ENCODE measurements around the gene ZNF74. TPM values are rescaled to one million over a fixed set of nuclear protein-coding genes. Genes with fewer than 3 reads are reported as not detected.

ZNF74 gene
- total RNA-seq, 1 experiment from 2014 or later, result 34.3 TPM

DNA sequence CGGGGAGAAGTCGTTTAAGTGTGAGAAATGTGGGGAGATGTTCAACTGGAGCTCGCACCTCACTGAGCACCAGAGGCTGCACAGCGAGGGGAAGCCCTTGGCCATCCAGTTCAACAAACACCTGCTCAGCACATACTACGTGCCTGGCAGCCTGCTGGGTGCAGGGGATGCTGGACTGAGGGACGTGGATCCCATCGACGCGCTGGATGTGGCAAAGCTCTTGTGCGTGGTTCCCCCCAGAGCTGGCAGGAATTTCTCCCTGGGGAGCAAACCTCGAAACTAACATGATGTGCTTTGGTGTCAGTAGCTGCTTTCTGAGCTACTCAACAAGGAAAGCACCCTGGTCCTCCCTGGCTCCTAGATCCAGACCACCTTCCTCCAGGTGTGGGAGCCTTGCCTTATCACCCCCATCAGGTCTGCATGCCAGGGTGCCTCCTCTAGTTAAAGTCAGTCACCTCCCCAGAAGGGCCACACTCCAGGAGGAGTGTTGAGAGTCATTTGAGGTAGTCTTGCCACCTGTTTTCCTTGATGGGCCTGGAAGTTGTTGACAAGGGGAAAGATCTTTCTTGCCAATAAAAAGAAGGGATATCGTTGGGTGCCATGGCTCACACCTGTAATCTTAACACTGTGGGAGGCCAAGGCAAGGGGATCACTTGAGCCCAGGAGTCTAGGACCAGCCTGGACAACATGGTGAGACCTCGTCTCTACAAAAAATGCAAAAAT, 12.9 kb downstream of the ZNF74 start:
- H3K14ac ChIP-seq (ENCODE audit: insufficient read depth, low read length), result no peak overlapping the region
- H3K23me2 ChIP-seq (ENCODE audit: insufficient read length, low read depth, low read length, poor library complexity, severe bottlenecking), result no peaks in the 10 kb centered on the region
- H2BK120ac ChIP-seq (ENCODE audit: low read depth, low read length, poor library complexity, severe bottlenecking), result no peak overlapping the region
- no peak overlapping the region for H3K9ac ChIP-seq (ENCODE audit: extremely low read depth, insufficient read length, low read length)
- Mint-ChIP-seq H3K36me3 (ENCODE audit: insufficient read depth in 1 of 3, low read depth in 3 of 3) (peaks cover 30 to 48% (median 37%) of the 10 kb centered on the region in 3 experiments; a peak in 6 of 7 replicates), H3K9me3 (no peaks in the 10 kb centered on the region), H3K27me3 (ENCODE audit: low read depth) (no peaks in the 10 kb centered on the region), H3K27ac (no peak overlapping the region), H3K4me3 (no peak overlapping the region), H3K4me1 (no peaks in the 10 kb centered on the region)
- no peak overlapping the region for H3K18ac ChIP-seq (ENCODE audit: insufficient read length, low read depth, low read length)
- no peaks in the 10 kb centered on the region for H3K9me3 ChIP-seq (ENCODE audit: control insufficient read depth, low read depth, low read length)
- H3K79me2 ChIP-seq (ENCODE audit: insufficient read depth, low read length), result no peaks in the 10 kb centered on the region
- no peak overlapping the region for H4K5ac ChIP-seq (ENCODE audit: insufficient read length, low read depth, low read length)
- H4K91ac ChIP-seq (ENCODE audit: insufficient read length, low read depth, low read length), result no peak overlapping the region
- H4K8ac ChIP-seq (replicated peaks; ENCODE audit: insufficient read length, low read depth, low read length), result no peak overlapping the region
- no peaks in the 10 kb centered on the region for H3K79me1 ChIP-seq (ENCODE audit: insufficient read depth, low read depth, low read length, poor library complexity, severe bottlenecking)
- DNase-seq, result no peak
- H3K23ac ChIP-seq (ENCODE audit: insufficient read length, low read depth, low read length), result no peak overlapping the region
- no peak overlapping the region for H3K56ac ChIP-seq (ENCODE audit: insufficient read length, low read depth, low read length)
- no CpG with 5 or more reads among the region's 13 CpGs for WGBS (ENCODE audit: extremely low coverage, insufficient read length, low lambda C conversion rate)
- no peak overlapping the region for H3K4ac ChIP-seq (ENCODE audit: low read depth, low read length)
- no peak overlapping the region for H2BK15ac ChIP-seq (ENCODE audit: low read depth, low read length)
- H3K27me3 ChIP-seq (ENCODE audit: insufficient read depth, low read length), result no peaks in the 10 kb centered on the region
- TF ChIP-seq, protein P1, sequence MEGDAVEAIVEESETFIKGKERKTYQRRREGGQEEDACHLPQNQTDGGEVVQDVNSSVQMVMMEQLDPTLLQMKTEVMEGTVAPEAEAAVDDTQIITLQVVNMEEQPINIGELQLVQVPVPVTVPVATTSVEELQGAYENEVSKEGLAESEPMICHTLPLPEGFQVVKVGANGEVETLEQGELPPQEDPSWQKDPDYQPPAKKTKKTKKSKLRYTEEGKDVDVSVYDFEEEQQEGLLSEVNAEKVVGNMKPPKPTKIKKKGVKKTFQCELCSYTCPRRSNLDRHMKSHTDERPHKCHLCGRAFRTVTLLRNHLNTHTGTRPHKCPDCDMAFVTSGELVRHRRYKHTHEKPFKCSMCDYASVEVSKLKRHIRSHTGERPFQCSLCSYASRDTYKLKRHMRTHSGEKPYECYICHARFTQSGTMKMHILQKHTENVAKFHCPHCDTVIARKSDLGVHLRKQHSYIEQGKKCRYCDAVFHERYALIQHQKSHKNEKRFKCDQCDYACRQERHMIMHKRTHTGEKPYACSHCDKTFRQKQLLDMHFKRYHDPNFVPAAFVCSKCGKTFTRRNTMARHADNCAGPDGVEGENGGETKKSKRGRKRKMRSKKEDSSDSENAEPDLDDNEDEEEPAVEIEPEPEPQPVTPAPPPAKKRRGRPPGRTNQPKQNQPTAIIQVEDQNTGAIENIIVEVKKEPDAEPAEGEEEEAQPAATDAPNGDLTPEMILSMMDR (conservative IDR thresholded peaks at IDR 0.05), result no peak
- H3K27ac ChIP-seq (ENCODE audit: insufficient read length, low read depth, low read length), result no peak overlapping the region
- H2BK5ac ChIP-seq (ENCODE audit: insufficient read length, low read length), result no peak overlapping the region
- no peaks in the 10 kb centered on the region for H3K4me1 ChIP-seq (ENCODE audit: insufficient read depth, low read length)
- no peak overlapping the region for H2AFZ ChIP-seq (ENCODE audit: low read length)
- no peak overlapping the region for H2BK20ac ChIP-seq (ENCODE audit: low read depth, low read length, poor library complexity, severe bottlenecking)
- H4K20me1 ChIP-seq (ENCODE audit: control insufficient read depth, insufficient read depth, insufficient read length), result no peaks in the 10 kb centered on the region
- no peak overlapping the region for H3T11ph ChIP-seq (ENCODE audit: low read length)
- no peak overlapping the region for H2AK5ac ChIP-seq (ENCODE audit: insufficient read length, low read length)
- H3K4me2 ChIP-seq (ENCODE audit: insufficient read depth, insufficient read length, low read length), result no peak overlapping the region
- H2BK12ac ChIP-seq (ENCODE audit: insufficient read length, low read depth, low read length), result no peak overlapping the region

Data from H9 (cell line).